ENCODE results near the gene COG5.

The COG5 gene

DNA sequence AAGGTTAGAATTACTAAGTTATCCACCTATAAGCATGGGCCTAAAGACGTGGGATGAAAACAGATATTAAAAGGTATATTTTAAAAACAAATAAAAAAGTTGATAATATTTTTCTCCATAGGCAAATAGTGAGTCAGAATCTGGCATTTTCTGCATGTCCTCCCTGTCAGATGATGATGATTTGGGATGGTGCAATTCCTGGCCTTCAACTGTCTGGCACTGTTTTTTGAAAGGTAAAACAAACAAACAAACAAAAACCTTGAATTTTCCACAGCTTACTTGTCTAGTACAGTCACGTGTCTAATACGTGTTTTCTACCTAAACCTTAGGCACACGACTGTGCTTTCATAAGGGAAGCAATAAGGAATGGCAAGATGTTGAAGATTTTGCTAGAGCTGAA, 377.5 kb downstream of the COG5 start:
- no peak for DNase-seq (ENCODE audit: low read depth, low spot score)

DNA sequence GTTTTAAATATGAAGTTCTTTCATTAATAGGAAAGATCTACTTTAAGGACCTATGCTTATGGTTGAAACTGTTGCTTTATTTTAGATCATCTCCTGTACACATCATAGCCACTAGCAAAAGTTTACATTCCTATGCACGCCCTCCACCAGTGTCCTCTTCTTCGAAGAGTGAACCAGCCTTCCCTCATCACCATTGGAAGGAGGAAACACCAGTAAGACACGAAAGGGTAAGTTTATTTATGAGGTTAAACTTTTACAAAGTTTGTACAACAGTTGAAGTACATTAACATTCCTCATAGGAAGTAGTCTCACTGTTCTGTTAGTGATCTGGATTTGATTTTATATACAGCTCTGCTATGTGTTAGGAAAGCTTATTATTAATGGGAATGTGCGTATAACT, 378.0 kb downstream of the COG5 start:
- no peak for DNase-seq (ENCODE audit: low read depth, low spot score)

DNA sequence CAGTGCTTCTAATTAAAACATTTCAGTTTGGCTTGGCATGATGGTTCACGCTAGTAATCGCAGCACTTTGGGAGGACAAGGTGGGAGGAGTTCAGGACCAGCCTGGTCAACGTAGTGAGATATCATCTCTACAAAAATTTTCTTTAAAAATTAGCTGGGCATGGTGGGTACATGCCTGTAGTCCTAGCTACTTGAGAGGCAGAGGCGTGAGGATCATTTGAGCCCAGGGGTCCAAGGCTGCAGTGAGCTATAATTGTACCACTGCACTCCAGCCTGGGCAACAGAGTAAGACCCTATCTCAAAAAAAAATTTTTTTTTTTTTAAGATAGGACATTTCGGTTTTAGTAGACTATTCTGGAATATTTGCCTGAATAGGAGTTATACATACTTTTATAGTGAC, 382.5 kb downstream of the COG5 start:
- DNase-seq (ENCODE audit: low read depth, low spot score), result no peak

DNA sequence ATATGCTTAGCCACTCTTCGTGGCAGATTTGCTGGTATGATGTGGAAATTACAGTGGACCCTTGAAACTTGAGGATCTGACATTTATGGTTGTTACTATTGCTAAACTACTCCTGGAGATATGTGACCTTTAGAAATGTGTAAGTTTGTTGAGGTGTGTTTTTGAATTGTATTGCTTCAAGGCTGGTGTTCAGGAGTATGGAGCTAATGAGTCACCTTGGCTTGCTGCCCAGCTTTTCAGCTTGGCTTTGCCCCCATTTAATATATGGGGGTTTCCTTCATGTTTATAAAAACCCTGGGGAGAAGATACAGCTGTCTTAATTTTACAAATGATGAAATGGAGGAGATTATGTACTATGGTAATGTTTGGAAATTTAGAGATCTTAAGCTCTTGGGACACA, 383.3 kb downstream of the COG5 start:
- no peak for DNase-seq (ENCODE audit: low read depth, low spot score)

DNA sequence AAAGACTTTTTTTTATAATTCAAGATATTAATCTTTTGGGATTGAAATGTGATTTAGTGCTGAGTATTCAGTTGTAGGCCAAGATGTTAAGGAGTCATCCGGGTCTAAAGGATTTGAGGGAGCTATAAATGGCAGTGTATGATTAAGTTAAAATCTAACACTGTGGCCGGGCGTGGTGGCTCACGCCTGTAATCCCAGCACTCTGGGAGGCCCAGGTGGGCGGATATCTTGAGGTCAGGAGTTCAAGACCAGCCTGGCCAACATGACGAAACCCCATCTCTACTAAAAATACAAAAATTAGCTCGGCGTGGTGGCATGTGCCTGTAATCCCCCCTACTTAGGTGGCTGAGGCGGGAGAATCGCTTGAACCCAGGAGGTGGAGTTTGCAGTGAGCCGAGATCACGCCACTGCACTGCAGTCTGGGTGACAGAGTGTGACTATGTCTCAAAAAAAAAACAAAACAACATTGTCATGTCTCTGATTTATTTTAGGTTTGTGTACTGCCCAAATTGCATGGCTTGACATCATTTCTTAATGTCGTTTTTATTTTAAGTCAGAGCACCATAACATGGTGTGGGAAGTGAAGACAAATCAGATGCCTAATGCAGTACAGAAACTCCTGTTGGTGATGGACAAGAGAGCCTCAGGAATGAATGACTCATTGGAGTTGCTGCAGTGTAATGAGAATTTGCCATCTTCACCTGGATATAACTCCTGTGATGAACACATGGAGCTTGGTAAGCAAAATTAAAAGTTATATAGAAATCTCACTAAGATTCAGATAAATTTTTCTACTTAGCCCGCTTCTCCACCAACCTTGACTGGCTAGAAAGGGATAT, 384.2 kb downstream of the COG5 start:
- no peak for DNase-seq (ENCODE audit: low read depth, low spot score)

DNA sequence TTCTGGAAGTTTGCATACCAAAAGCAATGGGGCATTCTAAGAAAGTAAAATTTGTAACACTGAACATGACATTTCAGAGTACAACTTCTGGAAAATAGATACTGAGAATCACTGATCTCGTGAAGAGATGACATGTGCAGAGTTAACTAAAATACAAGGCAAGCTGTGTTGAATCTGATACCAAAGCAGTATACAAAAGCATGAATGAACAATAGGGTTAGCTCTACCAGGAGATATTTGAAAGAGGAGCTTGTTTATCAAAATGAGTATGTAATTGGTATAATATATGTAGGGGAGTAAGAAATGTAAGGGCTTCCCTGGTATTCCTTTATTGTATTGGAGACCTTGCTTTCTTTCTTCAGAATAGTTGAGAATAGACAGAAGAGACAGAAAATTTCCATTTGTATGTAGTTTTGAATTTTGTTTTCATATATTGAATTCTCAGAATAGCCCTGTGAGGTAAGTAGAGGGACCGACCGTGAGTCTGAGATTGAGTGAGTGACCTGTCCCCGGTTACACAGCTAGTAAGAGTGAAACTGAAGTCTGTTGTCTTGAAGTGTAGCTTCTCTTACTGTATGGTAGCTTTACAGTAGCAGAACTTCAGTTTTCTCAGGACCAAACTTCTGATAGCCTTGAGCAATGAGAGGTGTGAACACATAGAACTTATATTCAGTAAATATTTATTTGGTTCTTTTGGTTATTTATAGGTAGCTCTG, 389.9 kb downstream of the COG5 start:
- no peak for DNase-seq (ENCODE audit: low read depth, low spot score)

DNA sequence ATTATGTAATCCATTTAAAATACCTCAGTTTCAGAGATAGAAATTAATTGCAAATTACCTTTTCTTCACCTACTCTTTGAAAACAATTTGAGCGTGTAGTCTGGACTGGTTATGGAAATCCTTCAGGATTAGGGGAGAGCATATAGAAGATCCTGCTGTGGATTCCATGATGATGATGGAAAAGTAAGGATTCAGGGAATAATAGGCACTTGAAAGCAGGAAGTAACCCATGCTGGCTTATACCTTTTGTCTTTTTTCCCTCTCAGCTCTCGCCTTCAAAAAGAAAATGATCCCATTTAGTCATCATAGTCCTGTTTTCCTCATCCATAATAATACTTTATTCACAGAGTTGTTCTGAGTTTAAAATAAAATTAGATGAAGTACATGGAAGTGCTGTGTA, 390.5 kb downstream of the COG5 start:
- no peak for DNase-seq (ENCODE audit: low read depth, low spot score)

DNA sequence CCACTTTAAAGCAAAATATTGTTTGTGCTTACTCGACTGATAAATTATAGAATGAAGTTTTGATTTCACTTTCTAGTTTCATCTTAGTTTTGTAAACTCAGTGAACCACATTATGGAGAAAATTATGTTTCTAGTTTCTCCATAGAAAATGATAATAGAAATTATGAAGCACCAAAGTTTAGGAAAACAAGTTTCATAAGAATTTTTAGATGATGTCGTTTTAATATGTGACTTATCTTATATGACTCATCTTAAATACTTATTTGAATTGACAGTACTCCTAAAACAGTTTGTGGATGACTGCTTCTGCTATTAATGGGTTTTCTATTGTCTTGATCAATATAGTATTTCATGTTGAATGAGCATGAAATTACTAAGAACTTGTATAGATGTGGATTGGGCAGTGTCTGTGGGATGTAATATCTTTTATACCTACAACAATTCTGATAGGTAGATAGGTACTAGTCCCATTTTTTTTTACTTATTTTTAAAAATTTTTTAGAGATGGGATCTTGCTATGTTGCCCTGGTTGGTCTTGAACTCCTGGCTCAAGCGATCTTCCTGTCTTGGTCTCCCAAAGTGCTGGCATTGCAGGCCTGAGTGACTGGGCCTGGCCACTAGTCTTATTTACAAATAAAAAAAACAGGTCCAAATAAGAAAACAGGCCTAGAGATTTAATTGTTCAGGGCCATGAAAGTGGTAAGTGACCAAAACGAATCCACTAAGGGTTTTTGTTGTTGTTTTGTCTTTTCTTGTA, 391.3 kb downstream of the COG5 start:
- no peak for DNase-seq (ENCODE audit: low read depth, low spot score)

DNA sequence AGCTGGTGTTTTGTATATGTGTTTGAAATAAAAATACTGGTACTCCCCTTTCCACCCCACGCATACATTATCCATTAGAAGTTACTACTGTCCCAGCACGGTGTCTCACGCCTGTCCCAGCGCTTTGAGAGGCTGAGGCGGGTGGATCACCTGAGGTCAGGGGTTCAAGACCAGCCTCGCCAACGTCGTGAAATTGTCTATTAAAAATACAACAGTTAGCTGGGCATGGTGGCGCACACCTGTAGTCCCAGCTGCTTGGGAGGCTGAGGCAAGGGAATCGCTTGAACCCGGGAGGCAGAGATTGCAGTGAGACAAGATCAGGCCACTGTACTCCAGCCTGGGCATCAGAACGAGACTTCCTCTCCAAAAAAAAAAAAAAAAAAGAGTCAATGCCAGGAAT, 392.2 kb downstream of the COG5 start:
- DNase-seq (ENCODE audit: low read depth, low spot score), result no peak

DNA sequence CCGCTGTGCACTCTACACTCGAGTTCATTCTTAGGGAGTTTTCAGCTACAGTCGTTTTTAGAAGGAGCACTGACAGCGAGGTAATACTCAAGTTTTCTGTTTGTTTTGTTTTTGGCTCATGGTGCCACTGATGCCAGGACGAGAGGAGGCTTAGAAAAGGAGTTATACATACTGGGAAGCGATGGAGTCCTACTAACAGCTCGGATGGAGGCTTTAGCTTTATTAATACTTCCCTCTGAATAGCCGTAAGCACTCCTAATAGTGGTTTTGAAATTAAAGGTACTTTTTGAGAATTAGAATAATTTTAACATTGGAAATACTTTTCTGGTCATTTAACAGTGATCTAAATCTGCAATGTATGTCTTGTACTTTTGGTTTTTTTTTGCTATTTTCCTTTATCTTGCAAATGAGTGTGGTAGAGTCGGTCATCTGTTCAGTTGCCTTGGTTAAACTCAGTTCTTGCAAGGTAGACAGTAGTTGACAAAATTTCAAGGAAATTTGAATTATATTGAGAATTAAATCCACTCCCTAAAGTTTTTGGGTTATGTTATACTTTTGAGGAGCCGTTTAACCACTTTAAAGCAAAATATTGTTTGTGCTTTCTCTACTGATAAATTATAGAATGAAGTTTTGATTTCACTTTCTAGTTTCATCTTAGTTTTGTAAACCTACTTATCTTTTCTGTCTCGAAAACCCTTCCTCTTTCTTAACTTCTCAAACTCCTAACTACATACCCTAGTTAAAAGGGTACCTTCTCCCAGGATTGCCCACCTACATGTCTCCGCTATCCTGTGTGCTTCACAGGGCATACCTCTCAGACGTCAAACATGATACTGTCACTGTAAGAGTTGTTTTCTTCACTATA, 393.4 kb downstream of the COG5 start:
- no peak for DNase-seq (ENCODE audit: low read depth, low spot score)

DNA sequence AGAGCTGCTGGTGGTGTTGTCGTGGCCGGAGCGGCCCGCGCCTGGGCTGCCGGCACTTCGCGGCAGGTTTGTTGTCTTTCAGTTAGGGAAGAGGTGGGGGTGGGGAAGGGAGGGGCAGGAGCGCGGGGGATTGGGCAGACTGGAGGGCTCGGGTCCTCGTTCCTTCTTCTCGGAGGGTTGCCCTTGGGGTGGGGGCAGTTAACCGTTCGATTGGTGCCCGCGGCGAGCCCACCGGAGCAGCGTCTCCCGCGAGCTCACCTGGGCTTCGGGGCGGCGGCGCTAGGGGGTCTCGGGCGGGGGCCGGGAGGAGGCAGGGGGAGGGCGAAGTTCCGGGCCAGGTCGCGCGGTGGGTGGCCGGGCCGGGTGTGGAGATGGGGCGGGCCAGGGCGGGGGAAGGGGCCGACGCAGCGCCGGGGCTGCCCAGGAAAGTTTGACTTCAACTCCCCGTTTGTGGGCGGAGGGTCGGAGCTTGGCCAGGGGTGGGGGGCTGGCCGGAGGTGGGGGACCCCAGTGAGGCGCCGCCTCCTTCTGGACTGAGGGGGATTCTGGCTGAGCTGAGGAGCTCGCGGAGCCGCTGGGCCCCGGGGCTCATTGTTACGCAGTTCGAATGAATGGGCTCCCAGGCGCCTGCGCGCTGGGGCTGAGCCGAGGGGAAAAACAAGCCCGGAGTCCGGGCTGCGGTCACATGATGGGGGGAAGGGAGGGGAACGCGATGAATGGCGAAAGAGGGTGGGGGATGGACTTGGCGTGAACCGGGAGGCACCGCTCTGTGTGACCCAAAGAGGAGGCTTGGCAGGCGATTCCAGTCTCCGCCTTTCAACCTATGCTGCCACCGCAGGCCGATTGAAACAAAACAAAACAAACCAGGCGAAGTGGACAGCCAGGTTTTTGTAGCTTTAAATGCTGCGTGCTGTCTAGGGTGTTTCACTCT, 394.3 kb downstream of the COG5 start:
- DNase-seq (ENCODE audit: low read depth, low spot score), result peak; percentile 88

DNA sequence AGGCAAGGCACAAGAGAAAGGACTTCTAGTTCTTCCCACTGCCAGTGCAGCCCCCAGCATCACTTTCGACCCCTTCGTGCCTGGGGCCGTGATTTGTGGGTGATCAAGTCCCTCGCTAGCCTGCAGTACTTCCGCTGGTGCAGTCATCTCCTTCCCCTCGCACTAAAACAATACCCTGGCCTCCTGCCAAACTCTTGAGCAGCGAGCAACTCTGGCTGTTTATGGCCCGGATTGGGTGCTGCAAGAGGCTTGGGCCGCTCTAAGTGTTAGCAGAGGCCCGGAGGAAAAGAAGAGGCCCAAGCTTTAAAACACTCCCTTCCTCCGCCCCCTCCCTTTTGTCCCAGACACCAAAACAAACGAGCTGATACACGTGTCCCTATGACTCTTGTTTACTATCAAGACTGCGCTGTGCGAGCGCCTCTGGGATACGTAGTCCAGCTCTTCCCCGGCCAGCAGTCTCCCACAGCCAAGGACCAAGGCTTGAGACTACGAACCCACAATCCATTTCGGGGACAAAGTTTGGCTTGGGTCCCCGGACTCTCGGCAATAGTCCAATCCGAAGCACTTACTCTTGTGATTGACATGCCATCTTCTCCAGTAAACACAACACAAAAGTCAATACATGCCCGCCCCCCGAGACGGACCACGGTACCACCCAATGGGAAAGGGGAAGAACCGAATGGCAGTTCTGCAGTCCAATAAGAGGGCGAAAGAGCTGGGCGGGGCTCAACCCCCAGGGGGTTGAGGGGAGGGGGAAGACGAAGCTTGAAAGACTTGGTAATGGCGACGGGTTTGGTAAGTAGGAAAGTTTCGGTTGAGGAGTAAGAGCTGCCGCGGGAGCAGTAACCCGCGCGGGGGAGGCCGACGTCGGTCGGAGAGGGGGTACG, 395.2 kb downstream of the COG5 start, which contains the start of gene HBP1:
HBP1 (plus strand) TSS at position 771 of the 887 bp plus-strand sequence. CDS start 10,891 bp downstream, outside the sequence.
- DNase-seq (ENCODE audit: low read depth, low spot score), result peak; percentile 100

DNA sequence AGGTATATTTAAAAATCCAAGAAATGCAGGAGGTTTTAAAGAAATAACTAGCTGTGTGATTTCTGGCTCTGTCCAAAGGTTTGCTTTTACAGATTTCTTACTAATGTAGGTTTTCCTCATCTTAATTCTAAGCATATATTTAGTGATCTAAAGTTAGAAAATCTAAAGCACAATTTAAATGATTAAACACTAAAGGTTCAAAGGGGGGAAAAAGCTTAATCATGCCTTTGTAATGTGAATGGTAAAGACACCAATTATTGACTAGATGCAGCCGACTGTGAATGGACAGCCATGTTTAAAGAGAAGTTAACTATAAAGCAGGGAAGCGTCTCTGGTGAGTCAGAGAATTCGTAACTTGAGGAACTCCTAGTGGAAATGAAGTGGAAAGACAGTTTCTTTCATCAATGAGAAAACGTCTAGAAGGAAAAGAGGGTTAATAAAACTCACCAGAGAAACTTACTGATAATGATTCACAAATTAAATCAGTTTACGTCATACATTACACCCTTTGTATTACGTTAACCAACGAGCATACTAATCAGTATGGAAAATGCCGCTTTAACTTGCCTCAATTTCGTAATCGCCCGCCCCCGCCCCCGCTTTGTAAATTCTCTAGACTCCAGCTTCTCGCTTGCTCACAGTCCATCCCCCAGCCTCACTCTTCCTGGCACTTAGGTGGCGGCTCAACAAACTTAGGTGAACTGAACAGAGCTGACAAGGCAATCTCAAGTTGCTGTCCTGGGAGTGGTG, 396.1 kb downstream of the COG5 start:
- DNase-seq (ENCODE audit: low read depth, low spot score), result peak; percentile 63

DNA sequence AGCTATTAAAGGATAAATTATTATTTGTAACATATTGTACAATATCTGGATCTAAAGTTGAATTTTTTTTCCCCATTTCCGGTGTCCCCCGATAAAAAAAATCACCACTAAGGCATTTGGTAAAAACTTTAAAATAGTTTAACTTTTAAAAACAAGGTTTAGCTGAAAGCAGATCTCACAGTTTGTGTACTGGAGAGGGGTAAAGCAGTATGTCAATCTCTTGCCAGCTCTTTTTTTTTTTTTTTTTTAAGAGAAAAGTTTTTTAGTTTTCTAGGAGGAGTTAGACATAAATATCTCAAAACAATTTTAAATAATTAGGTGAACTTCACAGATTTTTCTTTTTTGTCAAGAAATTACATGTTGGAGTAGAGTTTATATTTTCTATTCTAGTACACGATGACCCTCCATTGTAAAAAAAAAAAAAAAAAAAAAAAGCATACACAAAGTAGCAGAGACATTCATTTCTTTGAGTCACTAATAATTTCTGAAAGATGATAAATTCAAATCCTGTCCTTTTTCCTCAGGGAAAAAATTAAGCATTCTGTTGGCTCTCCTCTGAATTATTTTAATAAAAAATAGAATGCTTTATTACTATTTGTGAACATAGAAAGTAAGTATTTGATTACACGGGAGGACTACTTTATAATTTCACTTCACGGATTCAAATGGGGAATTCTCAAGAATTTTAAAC, 396.8 kb downstream of the COG5 start:
- DNase-seq (ENCODE audit: low read depth, low spot score), result no peak

DNA sequence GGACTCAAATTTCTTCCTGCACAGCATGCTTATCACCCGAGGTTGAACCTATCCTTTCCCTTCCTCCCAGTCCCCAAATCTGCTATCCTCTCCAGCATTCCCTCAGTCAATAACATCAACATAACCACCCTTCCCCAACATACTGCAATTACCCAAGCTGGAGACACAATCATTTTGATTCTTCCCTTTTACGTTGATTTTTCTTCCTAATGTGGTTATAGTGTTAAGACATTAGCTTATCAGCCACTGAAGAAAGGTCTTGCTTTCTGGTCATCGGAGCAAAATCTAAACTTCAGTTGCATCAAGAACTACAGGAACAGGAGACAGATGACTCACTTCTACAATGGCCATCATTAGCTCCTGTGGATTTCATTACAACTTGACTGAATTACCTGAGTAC, 398.4 kb downstream of the COG5 start:
- no peak for DNase-seq (ENCODE audit: low read depth, low spot score)

DNA sequence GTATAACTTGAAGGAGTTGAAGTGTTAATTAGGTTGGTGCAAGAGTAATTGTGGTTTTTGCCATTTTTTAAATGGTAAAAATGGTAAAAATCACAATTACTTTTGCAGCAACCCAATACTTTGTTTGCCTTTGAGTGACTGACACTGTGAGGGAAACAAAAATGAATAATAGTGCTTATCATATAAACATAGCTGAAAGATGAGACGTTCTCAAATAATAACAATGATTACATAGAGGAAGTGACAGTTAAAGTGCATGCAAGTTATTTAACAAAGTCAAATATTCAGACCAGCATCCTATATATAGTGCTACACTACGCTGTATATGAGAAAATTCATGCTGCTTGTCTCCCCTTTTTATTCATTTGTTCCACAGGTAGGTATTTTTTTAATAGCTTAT, 399.6 kb downstream of the COG5 start:
- no peak for DNase-seq (ENCODE audit: low read depth, low spot score)

DNA sequence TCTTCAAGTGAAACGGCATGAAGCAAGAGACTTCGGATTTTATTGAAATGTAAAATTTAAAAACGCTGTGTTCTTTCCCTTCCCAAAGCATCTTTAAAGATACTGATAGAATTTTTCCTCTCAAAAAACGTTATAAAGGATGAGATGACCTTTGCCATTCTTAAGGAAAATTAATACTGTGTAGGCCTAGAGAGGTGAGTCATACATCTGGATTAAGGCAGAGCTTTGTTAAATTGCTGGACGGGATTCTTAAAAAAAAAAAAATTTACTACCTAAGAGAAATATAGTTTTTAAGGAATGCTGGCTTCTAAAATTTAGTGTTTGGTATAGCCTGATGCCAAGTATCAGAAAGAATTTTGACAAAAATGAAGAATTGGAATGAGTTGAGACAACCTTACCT, 401.2 kb downstream of the COG5 start:
- DNase-seq (ENCODE audit: low read depth, low spot score), result no peak

DNA sequence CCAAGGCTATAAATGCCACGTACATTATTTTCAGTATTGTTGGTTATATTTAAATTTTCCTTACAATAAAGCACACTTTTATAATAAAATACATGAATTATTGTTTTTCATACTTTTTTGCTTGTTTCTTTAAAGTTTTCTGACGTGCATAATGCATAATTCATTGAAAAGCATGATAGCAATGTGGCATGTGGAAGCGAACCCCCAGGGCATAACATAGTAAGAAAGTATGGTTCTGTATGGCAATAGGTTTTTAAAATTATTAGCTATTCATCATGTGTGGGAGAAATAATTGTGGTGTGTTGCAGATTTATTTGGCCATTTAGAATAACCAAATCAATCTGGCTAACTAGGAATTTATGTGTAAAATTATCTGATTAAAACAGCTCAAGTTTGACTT, 402.3 kb downstream of the COG5 start:
- DNase-seq (ENCODE audit: low read depth, low spot score), result no peak
